ENCODE data around the gene CD274.

The CD274 gene

GRCh38 chr9:5513966-5514616 lies 63.7 kb downstream of the CD274 start:
- DNase-seq, result no peak
- intact Hi-C loops (cut with DNase I), result no loop called here

- no peak for DNase-seq
- intact Hi-C loops (cut with DNase I), result no loop called here
Observed at GRCh38 chr9:5514617-5515260, 64.4 kb downstream of the CD274 start.

- intact Hi-C loops (cut with DNase I), result no loop called here
- DNase-seq, result no peak
Observed at GRCh38 chr9:5515261-5515650, 64.9 kb downstream of the CD274 start.

- intact Hi-C loops (cut with DNase I), result no loop called here
- no peak for DNase-seq
Observed at GRCh38 chr9:5516453-5517220, 66.3 kb downstream of the CD274 start.

GRCh38 chr9:5518171-5518936 lies 68.0 kb downstream of the CD274 start:
- DNase-seq, result no peak
- intact Hi-C loops (cut with DNase I), result no loop called here

GRCh38 chr9:5518937-5519319 lies 68.6 kb downstream of the CD274 start:
- intact Hi-C loops (cut with DNase I), result no loop called here

More at GRCh38 chr9:5518937-5519319, 68.6 kb downstream of the CD274 start:
- no peak for DNase-seq
